Endothelial cell of umbilical vein (primary cell): ENCODE results near the gene ARHGEF16.

Source experiments
- EZH2 ChIP-seq: IDR thresholded peaks from 2 replicates; pipeline ENCODE4 v1.6.1; 2012; ENCODE audit warnings: borderline replicate concordance, low read depth, mild to moderate bottlenecking, moderate library complexity, low read length, inconsistent platforms; ENCODE audit not compliant: severe bottlenecking
- JUN ChIP-seq: IDR thresholded peaks from 2 replicates; pipeline ENCODE4 v1.6.1; 2011; ENCODE audit warnings: borderline replicate concordance, low read depth; ENCODE audit not compliant: insufficient read length, insufficient read depth
- MYC ChIP-seq: IDR thresholded peaks from one replicate; pipeline ENCODE4 v1.6.1; 2011; ENCODE audit warnings: mild to moderate bottlenecking, low read depth, low read length
- POLR2AphosphoS5 ChIP-seq: IDR thresholded peaks from 2 replicates; pipeline ENCODE4 v1.6.1; 2012; ENCODE audit warnings: low read depth, mild to moderate bottlenecking, control low read depth, low read length, moderate library complexity; ENCODE audit not compliant: insufficient read depth
- TF ChIP-seq, protein P1 (sequence below), 2 donors: IDR thresholded peaks; 1 replicate in 1 of 2; 2 replicates in 1 of 2; pipeline ENCODE4 v1.5.1; 2011; ENCODE audit warnings: low read length in 2 of 2, mild to moderate bottlenecking in 2 of 2, moderate library complexity in 2 of 2, control low read depth in 1 of 2, inconsistent platforms in 1 of 2, low read depth in 1 of 2; ENCODE audit not compliant: insufficient read depth in 1 of 2; ENCODE audit errors: extremely low read depth in 1 of 2

DNA sequence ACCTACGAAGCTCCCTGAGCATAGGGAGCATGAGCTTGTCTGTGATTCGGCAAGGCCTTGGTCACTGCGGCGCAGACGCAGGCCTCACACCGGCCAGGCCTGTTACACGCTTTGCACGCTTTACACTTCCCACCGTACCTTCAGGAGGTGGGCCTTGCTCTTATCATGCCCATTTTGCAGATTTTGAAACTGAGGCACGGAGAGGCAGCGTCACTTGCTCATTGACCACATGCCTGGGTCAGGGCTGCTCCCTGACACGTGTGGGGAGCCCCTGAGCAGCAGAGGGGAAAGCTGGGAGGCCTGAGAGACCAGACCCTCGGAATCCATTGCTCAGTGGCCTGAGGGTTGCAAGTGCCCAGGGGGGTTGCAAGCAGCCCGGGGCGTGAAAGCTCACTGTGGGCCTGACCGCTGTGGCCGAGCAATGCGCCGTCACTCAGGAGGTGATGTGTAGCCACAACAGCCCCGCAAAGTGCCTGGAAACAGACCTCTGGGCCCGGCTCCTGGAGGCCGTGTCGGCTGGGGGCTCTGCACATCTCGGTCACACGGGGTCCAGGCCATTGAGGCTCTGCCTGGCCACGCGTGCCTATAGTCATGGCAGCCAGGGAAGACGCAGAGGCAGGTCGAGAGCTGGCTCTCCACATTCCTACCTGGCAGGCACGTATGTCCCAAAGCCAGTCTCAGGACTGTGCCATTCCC, 6.9 kb downstream of the ARHGEF16 start:
- TF ChIP-seq, protein P1, sequence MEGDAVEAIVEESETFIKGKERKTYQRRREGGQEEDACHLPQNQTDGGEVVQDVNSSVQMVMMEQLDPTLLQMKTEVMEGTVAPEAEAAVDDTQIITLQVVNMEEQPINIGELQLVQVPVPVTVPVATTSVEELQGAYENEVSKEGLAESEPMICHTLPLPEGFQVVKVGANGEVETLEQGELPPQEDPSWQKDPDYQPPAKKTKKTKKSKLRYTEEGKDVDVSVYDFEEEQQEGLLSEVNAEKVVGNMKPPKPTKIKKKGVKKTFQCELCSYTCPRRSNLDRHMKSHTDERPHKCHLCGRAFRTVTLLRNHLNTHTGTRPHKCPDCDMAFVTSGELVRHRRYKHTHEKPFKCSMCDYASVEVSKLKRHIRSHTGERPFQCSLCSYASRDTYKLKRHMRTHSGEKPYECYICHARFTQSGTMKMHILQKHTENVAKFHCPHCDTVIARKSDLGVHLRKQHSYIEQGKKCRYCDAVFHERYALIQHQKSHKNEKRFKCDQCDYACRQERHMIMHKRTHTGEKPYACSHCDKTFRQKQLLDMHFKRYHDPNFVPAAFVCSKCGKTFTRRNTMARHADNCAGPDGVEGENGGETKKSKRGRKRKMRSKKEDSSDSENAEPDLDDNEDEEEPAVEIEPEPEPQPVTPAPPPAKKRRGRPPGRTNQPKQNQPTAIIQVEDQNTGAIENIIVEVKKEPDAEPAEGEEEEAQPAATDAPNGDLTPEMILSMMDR (IDR thresholded peaks at IDR 0.05; ENCODE audit: extremely low read depth in 1 of 2, insufficient read depth in 1 of 2, low read depth in 1 of 2, low read length in 2 of 2), result no peak
- no peak for TF ChIP-seq MYC
- TF ChIP-seq EZH2, result no peak
- TF ChIP-seq POLR2AphosphoS5, result no peak
- TF ChIP-seq JUN, result no peak
